GM12874 (cell line): Measurements from ENCODE around the gene LRP1B.

Experiments used
- CTCF ChIP-seq: IDR thresholded peaks from 2 replicates; pipeline ENCODE4 v1.5.1; 2011; ENCODE audit warnings: low read depth, mild to moderate bottlenecking, control low read depth, low read length, moderate library complexity; ENCODE audit not compliant: insufficient read depth

Gene LRP1B

GRCh38 chr2:141778315-141778835 is 352.4 kb downstream of the LRP1B start:
- TF ChIP-seq CTCF, result no peak

GRCh38 chr2:141770530-141770929 is 360.3 kb downstream of the LRP1B start:
- no peak for TF ChIP-seq CTCF

- TF ChIP-seq CTCF, result no peak
Measured at GRCh38 chr2:141767691-141768090, 363.1 kb downstream of the LRP1B start.

GRCh38 chr2:141767051-141767450 is 363.8 kb downstream of the LRP1B start:
- no peak for TF ChIP-seq CTCF

- no peak for TF ChIP-seq CTCF
Measured at GRCh38 chr2:141766225-141766624, 364.6 kb downstream of the LRP1B start.

GRCh38 chr2:141748616-141749015 is 382.2 kb downstream of the LRP1B start:
- no peak for TF ChIP-seq CTCF

GRCh38 chr2:141741652-141742051 is 389.2 kb downstream of the LRP1B start:
- no peak for TF ChIP-seq CTCF
